NCI-H1092 (cell line): ENCODE results near the gene RND1.
"Not testable (repeated sequence)": the region's sequence is repeated elsewhere in the genome, so short reads cannot be mapped to it uniquely, and the experiment has no call there.

Source experiments
- DNase-seq: peaks from one replicate; lab custom pipeline; 2025; lab: John Stamatoyannopoulos, UW

Gene RND1

GRCh38 chr12:48865281-48866051 is at the start of gene RND1:
TSS of gene RND1 (minus strand) at chr12:48865870. CDS start at chr12:48865767, 103 bp downstream.
- DNase-seq = peak; percentile 78

GRCh38 chr12:48910196-48910595 is 44.5 kb upstream of the RND1 start:
- DNase-seq = no peak

- DNase-seq = not testable (repeated sequence)
These were observed 44.0 kb upstream of the RND1 start for GRCh38 chr12:48909698-48910097.

- DNase-seq = no peak
These were observed 41.6 kb upstream of the RND1 start for GRCh38 chr12:48907245-48907644.

GRCh38 chr12:48903982-48904411 is 38.3 kb upstream of the RND1 start:
- peak; percentile 72 for DNase-seq

GRCh38 chr12:48903363-48903981 is 37.8 kb upstream of the RND1 start:
- DNase-seq = no peak

GRCh38 chr12:48901278-48901677 is 35.6 kb upstream of the RND1 start:
- DNase-seq = no peak

- no peak for DNase-seq
These were observed 34.0 kb upstream of the RND1 start for GRCh38 chr12:48899651-48900050.

- DNase-seq = no peak
These were observed 28.6 kb upstream of the RND1 start for GRCh38 chr12:48894271-48894670.

GRCh38 chr12:48890657-48891418 is 25.2 kb upstream of the RND1 start:
- peak; percentile 39 for DNase-seq

- DNase-seq = no peak
These were observed 24.0 kb upstream of the RND1 start for GRCh38 chr12:48889679-48890078.

GRCh38 chr12:48883305-48884161 is 17.9 kb upstream of the RND1 start:
- no peak for DNase-seq

- DNase-seq = no peak
These were observed 17.3 kb upstream of the RND1 start for GRCh38 chr12:48882972-48883304.

- no peak for DNase-seq
These were observed 16.6 kb upstream of the RND1 start for GRCh38 chr12:48882315-48882687.

GRCh38 chr12:48881686-48882314 is 16.1 kb upstream of the RND1 start:
- DNase-seq = no peak

GRCh38 chr12:48880647-48881046 is 15.0 kb upstream of the RND1 start:
- no peak for DNase-seq

GRCh38 chr12:48878548-48878947 is 12.9 kb upstream of the RND1 start:
- no peak for DNase-seq

GRCh38 chr12:48875944-48876515 is 10.4 kb upstream of the RND1 start:
- no peak for DNase-seq

GRCh38 chr12:48873534-48873933 is 7.9 kb upstream of the RND1 start:
- DNase-seq = not testable (repeated sequence)

GRCh38 chr12:48873096-48873495 is 7.4 kb upstream of the RND1 start:
- DNase-seq = no peak

- DNase-seq = no peak
These were observed 3.5 kb upstream of the RND1 start for GRCh38 chr12:48869191-48869590.
